ENCODE measurements around the gene CEBPE.
A peak's percentile ranks its signal among the peaks of the same experiment; 100 is the strongest.

CEBPE gene

DNA sequence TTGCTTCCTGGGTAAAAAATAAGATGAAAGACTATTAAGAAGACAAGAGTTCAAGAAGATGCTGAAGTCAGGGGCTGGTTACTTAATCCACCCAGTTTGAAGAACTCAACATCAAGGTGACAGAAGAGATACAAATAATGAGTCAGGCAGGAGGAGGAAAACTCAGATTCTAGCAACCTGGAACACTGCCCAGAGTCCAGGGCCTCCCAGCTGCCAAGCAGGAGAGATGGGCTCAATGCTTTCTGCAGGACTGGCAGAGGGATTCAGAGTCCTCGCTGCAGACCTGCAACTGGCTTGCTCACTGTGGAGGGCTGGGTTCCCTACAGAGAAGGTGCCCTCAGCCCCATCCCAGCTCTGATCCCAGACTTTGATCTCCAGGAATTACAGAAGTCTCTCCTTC, 28.6 kb upstream of the CEBPE start:
- no peak overlapping the region for H3K4me3 Mint-ChIP-seq
- H3K9me3 Mint-ChIP-seq, result peaks cover 16% of the 10 kb centered on the region
- H3K27ac Mint-ChIP-seq, result no peak overlapping the region
- no peaks in the 10 kb centered on the region for H3K27me3 Mint-ChIP-seq (ENCODE audit: low read depth, poor library complexity)
- peaks cover 53% of the 10 kb centered on the region for H3K36me3 Mint-ChIP-seq (ENCODE audit: low read depth)
- H3K4me1 Mint-ChIP-seq, result peaks cover 36% of the 10 kb centered on the region
- TF ChIP-seq, protein P1, sequence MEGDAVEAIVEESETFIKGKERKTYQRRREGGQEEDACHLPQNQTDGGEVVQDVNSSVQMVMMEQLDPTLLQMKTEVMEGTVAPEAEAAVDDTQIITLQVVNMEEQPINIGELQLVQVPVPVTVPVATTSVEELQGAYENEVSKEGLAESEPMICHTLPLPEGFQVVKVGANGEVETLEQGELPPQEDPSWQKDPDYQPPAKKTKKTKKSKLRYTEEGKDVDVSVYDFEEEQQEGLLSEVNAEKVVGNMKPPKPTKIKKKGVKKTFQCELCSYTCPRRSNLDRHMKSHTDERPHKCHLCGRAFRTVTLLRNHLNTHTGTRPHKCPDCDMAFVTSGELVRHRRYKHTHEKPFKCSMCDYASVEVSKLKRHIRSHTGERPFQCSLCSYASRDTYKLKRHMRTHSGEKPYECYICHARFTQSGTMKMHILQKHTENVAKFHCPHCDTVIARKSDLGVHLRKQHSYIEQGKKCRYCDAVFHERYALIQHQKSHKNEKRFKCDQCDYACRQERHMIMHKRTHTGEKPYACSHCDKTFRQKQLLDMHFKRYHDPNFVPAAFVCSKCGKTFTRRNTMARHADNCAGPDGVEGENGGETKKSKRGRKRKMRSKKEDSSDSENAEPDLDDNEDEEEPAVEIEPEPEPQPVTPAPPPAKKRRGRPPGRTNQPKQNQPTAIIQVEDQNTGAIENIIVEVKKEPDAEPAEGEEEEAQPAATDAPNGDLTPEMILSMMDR (IDR thresholded peaks at IDR 0.05), result no peak
- DNase-seq, result no peak

DNA sequence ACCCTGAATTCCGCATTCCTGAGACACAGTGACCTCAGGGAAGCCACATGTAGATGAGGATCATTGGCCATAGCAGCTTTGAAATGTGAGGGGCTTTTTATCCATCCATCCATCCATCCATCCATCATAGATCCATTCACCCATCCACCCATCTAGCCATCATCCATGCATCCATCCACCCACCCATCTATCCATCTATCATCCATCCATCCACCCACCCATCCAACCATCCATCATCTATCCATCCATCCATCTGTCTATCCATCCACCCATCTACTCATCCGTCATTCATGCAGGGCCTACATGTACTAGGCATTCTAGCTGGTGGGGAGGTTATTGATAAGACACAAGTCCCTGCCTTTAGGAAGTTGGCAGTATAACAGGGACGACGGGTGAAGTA, 27.9 kb upstream of the CEBPE start:
- no peaks in the 10 kb centered on the region for H3K27me3 Mint-ChIP-seq (ENCODE audit: low read depth, poor library complexity)
- TF ChIP-seq, protein P1 (IDR thresholded peaks at IDR 0.05), result no peak
- no peak overlapping the region for H3K4me3 Mint-ChIP-seq
- H3K4me1 Mint-ChIP-seq, result peaks cover 36% of the 10 kb centered on the region
- no peak overlapping the region for H3K27ac Mint-ChIP-seq
- peaks cover 16% of the 10 kb centered on the region for H3K9me3 Mint-ChIP-seq
- no peak for DNase-seq
- peaks cover 59% of the 10 kb centered on the region for H3K36me3 Mint-ChIP-seq (ENCODE audit: low read depth)

GRCh38 chr14:23146351-23146910, 27.4 kb upstream of the CEBPE start:
- Mint-ChIP-seq H3K4me1 (peaks cover 36% of the 10 kb centered on the region), H3K9me3 (peaks cover 16% of the 10 kb centered on the region), H3K36me3 (ENCODE audit: low read depth) (peaks cover 65% of the 10 kb centered on the region), H3K27me3 (ENCODE audit: low read depth, poor library complexity) (no peaks in the 10 kb centered on the region), H3K27ac (peak overlapping the region; percentile 4), H3K4me3 (no peak overlapping the region)
- TF ChIP-seq, protein P1 (IDR thresholded peaks at IDR 0.05), result no peak
- no peak for DNase-seq

DNA sequence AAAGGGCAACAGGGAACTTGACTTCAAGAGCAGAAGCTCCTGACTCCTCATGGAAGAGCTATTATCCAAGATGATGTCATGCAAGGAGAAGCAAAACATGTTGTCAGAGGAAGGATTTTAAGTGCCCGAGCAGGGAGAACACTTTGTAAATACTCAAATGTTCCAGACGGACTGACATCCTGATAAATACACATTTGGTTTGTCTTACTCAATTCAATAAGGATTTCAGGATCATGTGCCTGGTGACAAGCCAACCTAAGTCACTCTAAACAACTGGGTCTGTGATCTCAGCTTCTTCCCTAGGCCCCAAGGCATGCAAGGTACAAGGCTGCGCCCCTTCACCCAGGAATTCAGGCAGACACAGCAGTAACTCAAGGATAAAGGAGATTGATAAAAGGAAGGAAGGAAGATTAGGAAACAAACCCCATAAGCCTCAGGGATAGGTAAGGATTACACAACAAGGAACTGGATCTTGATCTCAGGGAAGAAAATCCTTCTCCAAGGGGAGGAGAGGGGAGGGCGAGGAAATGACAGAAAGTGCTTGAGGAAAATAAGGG, 26.8 kb upstream of the CEBPE start:
- H3K27ac Mint-ChIP-seq, result peak overlapping the region; percentile 93
- TF ChIP-seq, protein P1 (IDR thresholded peaks at IDR 0.05), result no peak
- no peak overlapping the region for H3K4me3 Mint-ChIP-seq
- H3K36me3 Mint-ChIP-seq (ENCODE audit: low read depth), result peaks cover 67% of the 10 kb centered on the region
- H3K27me3 Mint-ChIP-seq (ENCODE audit: low read depth, poor library complexity), result no peaks in the 10 kb centered on the region
- H3K4me1 Mint-ChIP-seq, result peaks cover 36% of the 10 kb centered on the region
- no peak for DNase-seq
- H3K9me3 Mint-ChIP-seq, result peaks cover 16% of the 10 kb centered on the region

DNA sequence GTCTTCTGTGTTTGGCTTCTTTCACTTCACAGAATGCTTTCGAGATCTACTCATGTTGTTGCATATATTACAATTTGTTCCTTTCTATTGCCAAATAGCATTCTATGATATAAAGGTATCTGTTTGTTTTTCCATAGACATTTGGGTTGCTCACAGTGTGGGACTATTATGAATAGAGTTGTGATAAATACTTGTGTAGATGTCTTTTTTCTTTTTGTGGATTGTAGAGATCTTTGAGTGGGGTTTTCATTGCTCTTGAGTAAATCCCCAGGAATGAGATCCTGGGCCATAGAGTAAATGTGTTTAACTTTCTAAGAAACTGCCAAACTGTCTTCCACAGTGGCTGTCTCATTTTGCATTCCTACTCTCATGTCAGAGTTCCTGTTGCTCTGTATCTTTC, 24.9 kb upstream of the CEBPE start:
- TF ChIP-seq, protein P1 (IDR thresholded peaks at IDR 0.05), result no peak
- peaks cover 68% of the 10 kb centered on the region for H3K36me3 Mint-ChIP-seq (ENCODE audit: low read depth)

GRCh38 chr14:23142826-23143225, 23.8 kb upstream of the CEBPE start:
- DNase-seq, result no peak
- H3K36me3 Mint-ChIP-seq (ENCODE audit: low read depth), result peaks cover 64% of the 10 kb centered on the region
- no peak overlapping the region for H3K27ac Mint-ChIP-seq
- H3K4me1 Mint-ChIP-seq, result peaks cover 39% of the 10 kb centered on the region
- no peak overlapping the region for H3K4me3 Mint-ChIP-seq
- peaks cover 6% of the 10 kb centered on the region for H3K9me3 Mint-ChIP-seq
- TF ChIP-seq, protein P1 (IDR thresholded peaks at IDR 0.05), result no peak
- no peaks in the 10 kb centered on the region for H3K27me3 Mint-ChIP-seq (ENCODE audit: low read depth, poor library complexity)

More for the DNA sequence above, 24.9 kb upstream of the CEBPE start:
- DNase-seq, result no peak
- peaks cover 12% of the 10 kb centered on the region for H3K9me3 Mint-ChIP-seq
- no peak overlapping the region for H3K4me3 Mint-ChIP-seq
- H3K4me1 Mint-ChIP-seq, result peaks cover 39% of the 10 kb centered on the region
- no peaks in the 10 kb centered on the region for H3K27me3 Mint-ChIP-seq (ENCODE audit: low read depth, poor library complexity)
- H3K27ac Mint-ChIP-seq, result no peak overlapping the region

Measured in nephron progenitor cell (in vitro differentiated cells).